Lung (tissue), 12 donors: ENCODE data around the gene ITPKB. TPM values are rescaled to one million over a fixed set of nuclear protein-coding genes. Genes with fewer than 3 reads are reported as not detected.
"Not testable (repeated sequence)": the region's sequence is repeated elsewhere in the genome, so short reads cannot be mapped to it uniquely, and the experiment has no call there.

Experiments
- ATAC-seq: fragments of 200-7000 bp; cut with Tn5 transposase; one replicate; pipeline ENCODE4 v1.9.1; 2020; ENCODE audit warnings: moderate number of reproducible peaks; ENCODE audit not compliant: insufficient read depth, low FRiP score
- DNase-seq, 3 donors: peaks; one replicate each; pipeline ENCODE4 v3.0.0-alpha.2; 2013 to 2017
- H3K27ac ChIP-seq, 2 donors: one replicate each; pipeline ENCODE4 v1.5.1; 2013; ENCODE audit warnings: mild to moderate bottlenecking in 2 of 2, moderate library complexity in 2 of 2, control low read depth in 1 of 2, inconsistent platforms in 1 of 2, low read depth in 1 of 2, low read length in 1 of 2
- H3K27me3 ChIP-seq, 3 donors: one replicate each; pipeline ENCODE4 v1.5.1; 2013; ENCODE audit warnings: low read length in 2 of 3; ENCODE audit not compliant: control insufficient read depth in 3 of 3, insufficient read depth in 3 of 3
- H3K36me3 ChIP-seq, 4 donors: one replicate each; pipeline ENCODE4 v1.5.1; 2013; ENCODE audit warnings: low read length in 4 of 4, mild to moderate bottlenecking in 1 of 4, moderate library complexity in 1 of 4; ENCODE audit not compliant: control insufficient read depth in 4 of 4, insufficient read depth in 4 of 4
- H3K4me1 ChIP-seq, 5 donors: one replicate each; pipeline ENCODE4 v1.5.1; 2013; ENCODE audit warnings: low read length in 5 of 5, mild to moderate bottlenecking in 2 of 5, moderate library complexity in 1 of 5; ENCODE audit not compliant: control insufficient read depth in 5 of 5, insufficient read depth in 5 of 5
- H3K4me3 ChIP-seq: one replicate; pipeline ENCODE4 v1.5.1; 2013; ENCODE audit warnings: mild to moderate bottlenecking, control low read depth, moderate library complexity
- H3K9ac ChIP-seq, 2 donors: one replicate each; pipeline ENCODE4 v1.5.1; 2013; ENCODE audit warnings: low read length in 2 of 2, control low read depth in 1 of 2; ENCODE audit not compliant: insufficient read depth in 1 of 2
- H3K9me3 ChIP-seq, 4 donors: one replicate each; pipeline ENCODE4 v1.5.1; 2013; ENCODE audit warnings: low read length in 3 of 4, mild to moderate bottlenecking in 1 of 4, moderate library complexity in 1 of 4; ENCODE audit not compliant: control insufficient read depth in 4 of 4, insufficient read depth in 3 of 4
- CTCF ChIP-seq: IDR thresholded peaks from 2 replicates; pipeline ENCODE4 v1.5.1; 2012; ENCODE audit warnings: mild to moderate bottlenecking; ENCODE audit errors: control extremely low read depth, extremely low read depth
- WGBS, 2 donors: extraction: QIAGEN DNeasy Blood & Tissue Kit; methylation state at CpG; one replicate each; pipeline ENCODE4 v1.1.7; 2013; 5-methylcytosine and 5-hydroxymethylcytosine counted together
- polyA plus RNA-seq, 2 donors: library from polyadenylated mRNA; stranded (reverse); fragments of 200-250 nt; gene quantifications; one replicate each; pipeline ENCODE4 v1.2.1, GENCODE V29; 2013
- total RNA-seq, 2 donors: library from RNA; depleted of rRNA in 1 of 2; stranded (reverse); fragments of >200 nt in 1 of 2; gene quantifications; one replicate each; pipeline ENCODE4 v1.2.1, GENCODE V29; 2014 to 2021
- donor health status: control.
- donor health status: control.
- donor health status: Bipolar disorder and iron deficiency.
- donor health status: healthy.
- donor health status: DM: yes; HTN: yes; CAD: no.

Gene ITPKB
- total and polyA plus RNA-seq, 4 donors: 9.9 to 46.6 (median 28.1) TPM

- ATAC-seq (peak; percentile 16), DNase-seq (no peak)
- Histone ChIP-seq H3K4me3 (no peak overlapping the region), H3K27me3 (no peaks in the 10 kb centered on the region), H3K4me1 (no peaks in the 10 kb centered on the region), H3K36me3 (no peaks in the 10 kb centered on the region), H3K9me3 (peaks cover 0 to 2% (median 0%) of the 10 kb centered on the region in 4 donors), H3K27ac (no peak overlapping the region), H3K9ac (no peak overlapping the region)
- WGBS, 2 donors: 42 to 67% methylated on average over 5 of the region's 5 CpGs
- no peak for TF ChIP-seq CTCF
Observed at GRCh38 chr1:226778657-226779058, 39.6 kb upstream of the ITPKB start.

- Histone ChIP-seq H3K36me3 (no peaks in the 10 kb centered on the region), H3K27ac (no peak overlapping the region), H3K4me1 (no peaks in the 10 kb centered on the region), H3K9ac (no peak overlapping the region), H3K27me3 (no peaks in the 10 kb centered on the region), H3K9me3 (peaks cover 0 to 2% (median 0%) of the 10 kb centered on the region in 4 donors), H3K4me3 (no peak overlapping the region)
- DNase-seq: no peak
- ATAC-seq: no peak
- WGBS, 2 donors: 97 to 100% methylated on average over 1 of the region's 1 CpG
- no peak for TF ChIP-seq CTCF
Observed at GRCh38 chr1:226776975-226777374, 37.9 kb upstream of the ITPKB start.

GRCh38 chr1:226776066-226776465, 37.0 kb upstream of the ITPKB start:
- ATAC-seq (no peak), DNase-seq (no peak)
- H3K9me3 ChIP-seq: peaks cover 0 to 2% (median 0%) of the 10 kb centered on the region in 4 donors
- H3K4me1 ChIP-seq: no peaks in the 10 kb centered on the region
- H3K27ac ChIP-seq: no peak overlapping the region
- no peaks in the 10 kb centered on the region for H3K27me3 ChIP-seq
- H3K36me3 ChIP-seq: no peaks in the 10 kb centered on the region
- TF ChIP-seq CTCF: no peak
- no peak overlapping the region for H3K4me3 ChIP-seq
- no peak overlapping the region for H3K9ac ChIP-seq
- WGBS, 2 donors: 91 to 96% methylated on average over 6 of the region's 6 CpGs

GRCh38 chr1:226772446-226773139, 33.5 kb upstream of the ITPKB start:
- Histone ChIP-seq H3K9ac (no peak overlapping the region), H3K9me3 (peaks cover 0 to 2% (median 0%) of the 10 kb centered on the region in 4 donors), H3K4me1 (no peaks in the 10 kb centered on the region), H3K27ac (no peak overlapping the region), H3K27me3 (no peaks in the 10 kb centered on the region), H3K4me3 (no peak overlapping the region), H3K36me3 (no peaks in the 10 kb centered on the region)
- WGBS, 2 donors: 78 to 82% methylated on average over 7 of the region's 7 CpGs
- DNase-seq (no peak), ATAC-seq (no peak)
- TF ChIP-seq CTCF: no peak

GRCh38 chr1:226767170-226767569, 28.1 kb upstream of the ITPKB start:
- H3K27me3 ChIP-seq, H3K9ac ChIP-seq, H3K4me3 ChIP-seq, H3K27ac ChIP-seq, H3K9me3 ChIP-seq, H3K36me3 ChIP-seq, H3K4me1 ChIP-seq, ATAC-seq, DNase-seq: not testable (repeated sequence)
- 98 to 99% methylated on average over 3 of the region's 3 CpGs for WGBS, 2 donors
